ENCODE results near the gene MMADHC. TPM values are rescaled to one million over a fixed set of nuclear protein-coding genes. Genes with fewer than 3 reads are reported as not detected.
A peak's percentile ranks its signal among the peaks of the same experiment; 100 is the strongest.

Gene MMADHC
- total and polyA plus RNA-seq, 4 donors = 67.8 to 97.5 (median 88.0) TPM

GRCh38 chr2:149597050-149597667 lies 9.6 kb upstream of the MMADHC start:
- H3K9ac ChIP-seq (ENCODE audit: low read depth in 1 of 2, low read length in 2 of 2) = no peak overlapping the region
- H3K27ac ChIP-seq (ENCODE audit: low read depth in 1 of 2, low read length in 2 of 2) = no peak overlapping the region
- H3K36me3 ChIP-seq (ENCODE audit: control insufficient read depth in 4 of 4, insufficient read depth in 3 of 4, low read depth in 1 of 4, low read length in 3 of 4) = peaks cover 0 to 5% (median 0%) of the 10 kb centered on the region in 4 donors
- peak; percentile 37 for DNase-seq (ENCODE audit: low spot score)
- 33% methylated on average over 7 of the region's 7 CpGs for WGBS
- no peaks in the 10 kb centered on the region for H3K27me3 ChIP-seq (ENCODE audit: control insufficient read depth in 4 of 4, insufficient read depth in 4 of 4, low read length in 3 of 4)
- TF ChIP-seq REST (IDR thresholded peaks at IDR 0.05) (no peak), FOXA2 (IDR thresholded peaks at IDR 0.05) (no peak), YY1 (IDR thresholded peaks at IDR 0.05) (no peak), HNF4A (conservative IDR thresholded peaks at IDR 0.05) (no peak), CTCF (IDR thresholded peaks at IDR 0.05; ENCODE audit: low read depth, low read length, missing input control) (no peak), RXRA (IDR thresholded peaks at IDR 0.05) (no peak), ZBTB33 (IDR thresholded peaks at IDR 0.05) (no peak)
- no peak overlapping the region for H3K4me3 ChIP-seq (ENCODE audit: low read depth in 1 of 3, low read length in 3 of 3)
- H3K9me3 ChIP-seq (ENCODE audit: control insufficient read depth in 4 of 4, low read length in 3 of 4) = no peaks in the 10 kb centered on the region
- peaks cover 3 to 17% (median 13%) of the 10 kb centered on the region in 4 donors for H3K4me1 ChIP-seq (ENCODE audit: control insufficient read depth in 4 of 4, insufficient read depth in 4 of 4, low read length in 3 of 4)

GRCh38 chr2:149596471-149596870 lies 8.9 kb upstream of the MMADHC start:
- Histone ChIP-seq H3K9ac (ENCODE audit: low read depth in 1 of 2, low read length in 2 of 2) (no peak overlapping the region), H3K4me1 (ENCODE audit: control insufficient read depth in 4 of 4, insufficient read depth in 4 of 4, low read length in 3 of 4) (peaks cover 3 to 17% (median 13%) of the 10 kb centered on the region in 4 donors), H3K36me3 (ENCODE audit: control insufficient read depth in 4 of 4, insufficient read depth in 3 of 4, low read depth in 1 of 4, low read length in 3 of 4) (peaks cover 0 to 5% (median 0%) of the 10 kb centered on the region in 4 donors), H3K9me3 (ENCODE audit: control insufficient read depth in 4 of 4, low read length in 3 of 4) (no peaks in the 10 kb centered on the region), H3K27ac (ENCODE audit: low read depth in 1 of 2, low read length in 2 of 2) (no peak overlapping the region), H3K27me3 (ENCODE audit: control insufficient read depth in 4 of 4, insufficient read depth in 4 of 4, low read length in 3 of 4) (no peaks in the 10 kb centered on the region), H3K4me3 (ENCODE audit: low read depth in 1 of 3, low read length in 3 of 3) (no peak overlapping the region)
- 89% methylated on average over 7 of the region's 7 CpGs for WGBS
- TF ChIP-seq RAD21 (IDR thresholded peaks at IDR 0.05) (no peak), ZBTB33 (IDR thresholded peaks at IDR 0.05) (no peak), RXRA (IDR thresholded peaks at IDR 0.05) (no peak), FOXA2 (IDR thresholded peaks at IDR 0.05) (no peak), JUND (IDR thresholded peaks at IDR 0.05) (no peak), TAF1 (conservative IDR thresholded peaks at IDR 0.05) (no peak), REST (IDR thresholded peaks at IDR 0.05) (no peak), EGR1 (IDR thresholded peaks at IDR 0.05; ENCODE audit: low read depth in 2 of 2) (no peak), CTCF (IDR thresholded peaks at IDR 0.05; ENCODE audit: low read depth, low read length, missing input control) (no peak), YY1 (IDR thresholded peaks at IDR 0.05) (no peak), NR2F2 (IDR thresholded peaks at IDR 0.05) (no peak)
- no peak for DNase-seq (ENCODE audit: low spot score)

Data from liver (tissue), 9 donors.